GM19372 (cell line): ENCODE measurements around the gene SRRM2.

Experiments
- ATAC-seq: cut with Tn5 transposase; IDR thresholded peaks from one replicate; pipeline ENCODE4 v1.9.1; 2021; ENCODE audit warnings: mild to moderate bottlenecking, low read depth, moderate library complexity; ENCODE audit not compliant: unreplicated experiment

Gene SRRM2

DNA sequence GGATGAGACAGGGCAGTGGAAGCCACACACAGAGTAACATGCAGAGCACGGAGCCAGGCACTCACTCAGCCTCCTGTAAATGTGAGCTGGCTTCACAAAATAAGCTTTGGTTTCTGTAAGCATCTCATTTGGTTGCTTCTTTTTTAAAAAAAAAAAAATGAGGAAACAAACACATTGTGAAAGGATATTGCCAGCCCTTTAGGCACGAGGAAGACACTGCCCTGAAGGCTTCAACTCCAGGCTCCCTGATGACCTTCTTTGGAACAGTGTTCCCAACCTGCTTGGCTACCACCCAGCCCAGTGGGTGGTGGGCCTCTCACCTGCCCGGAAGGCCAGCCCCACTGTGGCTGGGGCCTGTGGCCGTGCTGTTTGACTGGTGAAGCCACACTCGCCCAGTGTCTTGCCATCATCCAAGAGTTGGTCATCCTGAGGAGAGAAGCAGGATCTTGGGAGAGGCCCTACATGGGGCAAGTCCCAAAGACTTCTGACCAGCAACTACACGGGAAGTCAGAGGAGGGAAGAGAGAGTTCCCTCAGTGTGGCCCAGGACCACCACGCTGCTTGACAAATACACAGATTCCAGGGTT is 22.8 kb downstream of the SRRM2 start:
- ATAC-seq, result no peak

DNA sequence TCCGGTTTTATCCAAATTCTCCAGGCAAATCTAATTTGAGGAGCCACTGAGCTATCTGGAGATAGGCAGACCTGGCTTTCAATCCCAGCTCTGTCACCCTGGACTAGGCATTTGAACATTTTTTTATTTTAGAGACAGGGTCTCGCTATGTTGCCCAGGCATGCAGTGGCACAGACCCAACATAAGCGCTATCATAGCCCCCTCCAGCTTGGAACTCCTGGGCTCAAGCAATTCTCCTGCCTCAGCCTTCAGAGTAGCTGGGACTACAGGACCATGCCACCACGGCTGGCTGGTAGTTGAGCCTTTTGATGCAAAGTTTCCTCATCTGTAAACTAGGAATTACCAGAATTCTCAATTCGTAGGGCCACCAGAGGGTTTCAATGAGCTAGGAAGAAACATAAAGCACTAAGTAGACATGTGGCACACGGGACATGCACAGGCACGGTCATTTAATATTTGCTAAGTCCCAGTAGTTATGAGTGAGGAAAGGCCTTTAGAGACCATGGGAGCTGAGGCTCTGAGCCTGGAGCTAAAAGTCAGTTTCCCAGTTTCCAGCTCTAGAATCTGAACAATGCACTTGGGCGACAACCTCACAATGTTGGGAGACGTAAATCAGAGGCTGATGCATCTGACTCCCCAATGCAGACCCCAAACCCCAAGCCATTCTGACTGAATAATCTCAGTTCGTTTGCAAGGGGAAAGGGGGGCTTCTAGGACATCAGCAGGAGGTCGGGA is 23.5 kb downstream of the SRRM2 start:
- ATAC-seq, result no peak

DNA sequence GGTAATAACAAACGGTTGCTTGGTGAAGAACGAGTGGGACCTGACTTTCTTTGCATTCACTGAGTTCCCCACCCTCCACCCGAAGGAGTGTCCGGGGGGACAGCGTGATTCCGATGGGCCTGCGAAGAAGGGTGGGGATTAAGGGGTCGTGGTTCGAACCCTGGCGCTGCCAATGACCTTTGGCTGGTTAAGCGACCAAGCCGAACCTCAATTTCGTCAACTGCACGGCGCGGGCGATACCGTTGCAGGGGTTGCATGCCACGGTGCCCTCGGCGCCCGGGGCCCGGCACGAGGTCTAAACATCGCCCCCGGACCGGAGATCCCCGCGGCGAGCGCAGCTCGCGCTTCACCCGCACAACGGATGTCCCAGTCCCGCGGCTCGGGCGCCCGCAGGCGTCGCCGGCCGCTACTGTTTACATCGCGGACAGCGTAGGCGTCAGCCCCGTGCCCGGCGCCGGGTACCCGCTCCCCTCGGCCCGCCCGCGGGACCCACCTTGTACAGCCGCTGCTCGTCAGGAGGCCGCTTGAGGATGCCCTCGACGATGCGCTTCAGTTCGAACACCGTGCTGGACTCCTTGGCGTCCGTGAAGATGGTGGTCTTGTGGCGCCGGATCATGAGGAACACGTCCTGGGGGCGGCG is 24.2 kb downstream of the SRRM2 start:
- peak; percentile 22 for ATAC-seq

DNA sequence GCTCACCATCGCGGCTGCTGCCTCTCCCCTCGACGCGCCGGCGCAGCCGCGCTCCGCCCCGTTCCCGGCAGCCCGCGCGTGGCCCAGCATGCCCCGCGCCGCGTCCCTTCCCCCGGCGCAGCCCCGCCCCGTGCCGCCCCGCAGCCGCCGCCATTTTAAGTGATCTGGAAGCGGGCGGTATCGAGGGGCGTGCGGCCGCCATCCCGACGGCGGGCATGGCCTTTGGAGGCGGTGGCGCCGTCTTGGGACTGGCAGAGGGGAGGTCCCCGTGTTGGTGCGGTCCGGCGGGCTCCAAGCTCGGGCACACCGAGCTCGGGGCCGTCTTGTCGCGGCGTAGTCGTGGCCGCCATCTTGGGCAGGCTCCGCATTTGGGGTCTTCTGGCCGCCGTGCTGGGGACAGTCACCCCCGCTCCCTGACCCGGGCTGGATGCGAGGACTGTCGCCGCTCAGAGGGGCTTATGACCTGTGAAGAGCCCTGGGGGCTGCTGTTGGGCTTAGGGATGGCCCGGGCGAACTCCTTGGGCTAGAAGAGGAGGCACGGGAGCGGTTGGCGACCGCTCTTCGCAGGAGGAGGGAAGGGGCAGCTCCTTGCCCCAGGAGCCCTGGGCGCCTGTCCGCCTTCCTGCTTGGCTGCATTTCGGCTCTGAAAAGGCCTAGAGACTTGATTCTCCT is 24.9 kb downstream of the SRRM2 start, which contains the start of gene ELOB:
TSS of gene ELOB (minus strand) at position 50 of the 672 bp plus-strand sequence. CDS start at position 9, 41 bp downstream.
- ATAC-seq, result peak; percentile 85

DNA sequence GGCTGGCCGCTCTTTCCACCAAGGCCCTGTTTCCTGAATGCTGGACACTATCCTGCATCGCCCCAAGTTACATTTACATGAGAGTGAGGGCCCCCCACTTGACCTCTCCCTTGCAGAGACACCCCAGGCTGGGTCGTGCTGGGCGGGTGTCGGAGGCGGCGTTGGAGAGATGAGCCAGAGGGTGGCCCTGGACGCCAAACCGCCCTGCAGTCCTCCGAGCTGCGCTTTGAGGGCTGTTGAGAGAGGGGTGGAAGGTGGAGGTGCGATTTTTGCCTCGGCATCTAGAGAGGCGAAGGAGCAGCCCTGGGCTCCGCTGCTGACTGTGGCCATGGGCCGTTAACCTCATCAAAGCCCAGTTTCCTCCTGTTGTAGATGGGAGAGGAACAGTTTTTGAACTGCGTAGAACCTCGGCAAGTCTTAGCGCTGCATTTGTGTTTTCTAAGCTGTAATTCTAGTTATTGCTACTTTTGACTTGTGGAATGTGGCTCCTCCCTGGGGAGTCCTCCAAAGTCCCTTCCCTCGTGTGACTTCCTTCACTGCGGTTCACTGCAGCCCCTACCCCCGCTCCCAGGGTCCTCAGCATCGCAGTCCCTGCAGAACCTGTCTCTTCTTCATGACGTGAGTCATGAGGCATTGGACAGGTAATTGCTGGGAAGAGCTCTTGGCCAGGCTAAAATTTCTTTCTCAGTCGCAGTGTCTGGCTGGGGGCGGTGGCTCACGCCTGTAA is 25.6 kb downstream of the SRRM2 start:
- peak; percentile 6 for ATAC-seq

DNA sequence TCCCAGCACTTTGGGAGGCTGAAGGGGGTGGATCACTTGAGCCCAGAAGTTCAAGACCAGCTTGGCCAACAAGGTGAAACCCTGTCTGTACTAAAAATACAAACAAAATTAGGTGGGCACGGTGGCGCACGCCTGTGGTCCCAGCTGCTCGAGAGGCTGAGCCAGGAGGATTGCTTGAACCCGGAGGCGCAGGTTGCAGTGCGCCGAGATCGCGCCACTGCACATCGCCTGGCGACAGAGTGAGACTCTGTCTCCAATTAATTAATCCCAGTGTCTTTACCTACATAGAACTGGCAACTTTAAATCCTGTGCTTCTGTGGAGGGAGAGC is 26.2 kb downstream of the SRRM2 start:
- ATAC-seq, result no peak

DNA sequence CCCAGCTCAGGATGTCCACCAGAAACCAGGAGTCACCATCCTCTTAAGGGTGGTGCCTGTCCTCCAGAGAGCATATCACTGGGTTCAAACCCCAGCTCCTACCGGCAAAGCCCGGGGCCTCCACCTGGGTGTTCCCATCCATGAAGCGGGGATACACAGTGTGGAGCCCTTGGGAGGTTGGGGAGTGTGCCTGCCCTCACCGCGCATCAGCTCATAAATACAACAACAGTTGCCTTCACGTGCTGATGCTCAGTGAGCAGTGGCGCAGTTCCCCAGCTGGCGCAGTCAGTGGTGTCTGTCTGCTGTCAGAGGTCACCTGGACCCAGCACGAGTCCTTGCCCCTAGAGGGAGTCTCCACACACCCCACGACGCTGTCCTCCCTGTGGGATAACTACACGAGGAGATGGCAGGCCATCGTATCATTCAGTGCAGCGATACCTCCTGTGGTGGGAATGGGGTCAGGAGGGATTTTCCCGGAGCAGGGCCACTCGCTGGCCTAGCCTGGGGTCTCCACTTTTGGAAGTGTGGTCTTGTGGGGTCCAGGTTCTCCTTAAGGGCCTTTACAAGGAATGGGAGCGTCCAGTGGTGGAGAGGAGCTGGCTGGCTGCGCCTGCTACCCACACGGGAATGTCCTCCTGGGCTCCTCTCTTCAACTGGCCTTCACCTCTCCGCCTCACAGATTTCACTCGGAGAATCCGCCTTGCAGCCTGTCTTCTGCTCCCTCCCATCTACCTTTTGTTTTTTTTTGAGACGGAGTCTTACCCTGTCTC is 26.9 kb downstream of the SRRM2 start:
- no peak for ATAC-seq

DNA sequence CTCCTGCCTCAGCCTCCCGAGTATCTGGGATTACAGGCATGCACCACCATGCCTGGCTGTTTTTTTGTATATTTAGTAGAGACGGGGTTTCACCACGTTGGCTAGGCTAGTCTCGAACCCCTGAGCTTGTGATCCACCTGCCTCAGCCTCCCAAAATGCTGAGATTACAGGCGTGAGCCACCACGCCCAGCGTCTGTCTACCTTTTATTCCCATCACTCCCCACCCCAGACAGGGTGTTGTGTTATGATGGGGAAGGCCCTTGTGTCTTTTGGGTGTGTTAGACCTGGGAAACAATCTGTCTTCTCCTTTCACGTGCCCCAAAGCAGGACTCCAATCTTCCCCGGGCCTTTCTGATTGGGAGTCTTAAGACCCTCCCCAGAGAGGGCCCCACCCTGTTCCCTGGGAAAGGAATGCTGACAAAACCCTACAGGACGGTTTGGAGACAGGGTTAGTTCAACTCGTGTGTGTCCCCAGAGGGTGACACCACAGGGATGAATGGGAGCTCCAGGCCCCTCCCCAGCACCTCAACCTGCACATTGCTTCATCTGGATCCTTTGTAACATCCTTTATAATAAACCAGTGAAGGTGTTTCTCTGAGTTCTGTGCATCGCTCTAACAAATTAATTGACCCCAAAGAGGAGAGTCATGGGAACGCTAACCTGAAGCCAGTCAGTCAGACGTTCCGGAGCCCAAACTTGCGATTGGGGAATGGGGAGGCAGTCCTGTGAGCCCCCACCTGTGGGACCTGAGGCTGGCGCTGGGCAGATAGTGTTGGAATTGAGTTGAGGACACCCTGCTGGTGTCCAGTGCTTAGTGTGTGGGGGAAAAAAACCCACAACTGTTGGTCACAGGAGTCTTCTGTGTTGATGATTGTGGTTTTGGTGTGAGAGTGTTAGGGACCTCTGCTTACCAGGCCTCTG is 27.8 kb downstream of the SRRM2 start:
- no peak for ATAC-seq

DNA sequence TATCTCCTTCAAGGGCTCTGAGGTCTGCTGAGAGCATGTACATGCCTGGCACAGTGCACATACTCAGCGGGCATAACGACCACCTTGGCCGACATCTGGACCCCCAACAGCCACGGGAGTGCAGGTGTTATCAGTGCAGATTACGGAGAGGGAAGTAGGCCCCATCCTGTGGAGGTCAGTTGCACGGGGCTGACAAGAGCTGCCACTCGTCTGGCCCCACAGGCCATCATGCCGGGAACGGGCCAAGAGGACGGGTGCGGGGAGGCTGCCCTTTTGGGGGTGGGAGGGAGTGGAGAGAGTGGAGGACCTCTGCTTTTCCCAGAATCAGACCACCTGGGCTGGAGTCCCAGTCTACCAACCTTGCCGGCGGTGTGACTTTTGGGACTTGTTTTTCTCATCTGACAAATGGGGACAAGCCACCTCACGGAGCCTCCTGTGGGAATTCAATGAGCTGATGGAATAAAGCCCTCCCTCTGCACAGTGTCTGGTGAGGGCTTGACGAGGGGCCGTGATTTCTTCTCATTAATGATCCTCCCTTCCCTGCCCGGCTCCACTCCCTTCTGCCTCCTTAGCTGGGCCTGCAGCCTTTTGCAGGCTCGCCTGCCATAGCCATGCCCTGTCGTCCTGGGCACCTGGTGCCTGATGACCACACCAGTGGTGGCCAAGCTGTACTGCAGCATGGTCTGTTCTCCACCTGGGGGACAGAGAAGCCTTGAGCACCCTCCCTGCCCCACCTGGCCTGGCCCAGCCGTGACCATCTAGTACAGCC is 30.3 kb downstream of the SRRM2 start:
- no peak for ATAC-seq

DNA sequence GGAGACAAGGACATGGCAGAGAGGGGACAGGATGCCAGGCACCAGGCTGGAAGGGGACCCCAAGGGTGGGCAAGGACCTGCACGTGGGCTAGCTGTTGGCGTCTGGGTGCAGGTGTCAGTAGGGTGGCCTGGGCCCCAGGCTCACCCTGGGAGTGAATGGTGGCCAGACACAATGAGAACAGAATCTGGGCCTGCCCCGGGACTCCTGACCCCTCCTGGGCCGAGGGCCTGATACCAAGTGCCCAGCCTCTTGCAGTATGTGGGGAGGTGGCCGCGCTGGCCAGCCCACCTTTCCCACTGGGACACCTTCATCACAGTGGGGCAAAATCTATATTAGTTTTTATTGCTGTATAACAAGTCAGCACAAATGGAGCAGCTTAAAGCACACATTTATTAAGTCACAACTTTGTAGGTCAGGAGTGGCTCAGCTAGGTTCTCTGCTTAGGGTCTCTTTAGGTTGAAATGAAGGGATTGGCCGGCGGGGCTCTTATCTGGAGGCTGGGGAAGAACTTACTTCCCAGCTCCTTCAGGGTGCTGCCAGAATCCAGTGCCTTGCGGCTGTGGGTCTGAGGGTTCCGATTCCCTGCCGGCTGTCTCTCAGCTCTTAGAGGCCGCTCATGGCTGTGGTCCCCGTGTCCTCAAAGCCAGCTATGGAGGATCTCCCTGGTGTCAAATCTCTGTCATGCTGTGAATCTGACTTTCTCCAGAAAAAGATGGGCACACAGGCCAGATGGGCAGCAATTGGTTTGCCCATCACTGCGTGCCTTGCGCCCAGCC is 31.3 kb downstream of the SRRM2 start:
- no peak for ATAC-seq

DNA sequence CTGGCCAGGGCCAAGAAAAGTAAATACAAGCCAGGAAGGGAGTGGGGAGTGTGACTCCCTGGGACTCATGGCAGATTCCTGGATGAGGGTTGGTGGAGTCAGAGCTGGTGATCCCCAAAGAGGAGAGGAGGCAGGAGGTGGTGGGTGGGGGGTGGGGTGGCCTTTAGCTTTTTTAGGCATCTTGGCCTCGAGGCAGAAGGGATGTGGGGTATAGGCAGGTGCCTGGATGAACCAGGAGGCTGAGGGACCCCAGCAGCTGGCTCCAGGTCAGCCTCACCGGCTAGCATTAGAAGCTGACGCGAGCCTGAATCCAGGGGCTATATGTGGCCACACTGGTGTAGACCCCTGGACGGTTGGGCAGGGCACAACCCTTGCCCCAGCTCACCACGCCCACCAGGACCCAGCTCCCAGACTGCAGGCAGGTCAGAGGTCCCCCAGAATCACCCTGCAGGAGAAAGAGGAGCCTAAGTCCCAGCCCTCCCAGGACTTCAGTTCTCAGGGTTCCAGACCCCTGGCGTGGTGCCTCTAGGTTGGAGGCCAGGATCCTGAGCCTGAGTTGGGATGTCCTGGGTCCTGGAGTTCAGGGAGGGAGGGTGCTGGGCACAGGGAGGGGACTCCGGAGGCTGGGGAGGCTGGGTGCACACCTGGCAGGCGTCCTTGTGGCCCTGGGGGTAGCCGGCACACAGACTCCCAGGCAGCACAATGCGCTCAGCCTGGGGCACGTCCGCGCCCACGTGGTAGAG is 32.1 kb downstream of the SRRM2 start:
- no peak for ATAC-seq

DNA sequence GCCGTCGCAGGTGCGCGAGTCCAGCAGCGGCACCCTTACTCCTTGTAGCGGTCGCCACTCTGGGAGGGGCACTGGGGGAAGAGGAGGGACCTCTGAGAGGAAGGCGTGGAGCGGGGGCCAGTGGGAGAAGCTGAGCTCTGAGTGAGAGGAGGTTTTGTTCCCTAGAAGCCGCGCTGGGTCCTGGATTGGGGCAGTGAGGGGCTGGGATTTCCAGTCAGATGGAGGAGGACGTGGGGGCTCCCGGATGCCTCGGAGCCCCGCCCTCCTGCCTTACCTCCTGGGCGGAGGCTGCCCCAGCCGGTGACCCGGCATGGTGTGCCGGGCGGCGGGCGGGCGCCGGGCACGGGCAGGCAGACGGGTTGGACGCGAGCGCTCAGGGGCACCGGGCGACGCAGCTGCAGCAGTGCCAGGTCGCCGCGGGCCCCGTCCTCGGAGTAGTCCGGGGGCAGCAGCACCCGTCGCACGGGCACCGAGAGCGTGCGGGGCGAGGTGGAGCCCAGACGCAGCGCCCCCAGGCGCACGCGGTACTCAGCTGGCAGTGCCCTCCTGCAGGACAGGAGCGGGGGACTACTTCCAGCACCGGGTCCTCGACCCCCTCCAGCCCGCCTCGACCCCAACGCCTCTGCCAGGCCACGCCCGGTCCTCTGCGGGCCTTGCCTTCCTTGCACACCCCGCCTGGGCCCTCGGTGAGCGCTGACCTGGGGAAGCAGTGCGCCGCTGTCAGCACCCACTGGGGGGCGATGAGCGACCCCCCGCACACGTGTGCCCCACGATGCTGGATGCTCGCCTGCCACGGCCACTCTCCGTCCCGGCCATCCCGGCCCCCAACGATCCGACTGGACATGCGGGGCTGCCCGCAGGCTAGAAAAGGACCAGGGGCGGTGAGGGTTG is 32.9 kb downstream of the SRRM2 start:
- no peak for ATAC-seq

DNA sequence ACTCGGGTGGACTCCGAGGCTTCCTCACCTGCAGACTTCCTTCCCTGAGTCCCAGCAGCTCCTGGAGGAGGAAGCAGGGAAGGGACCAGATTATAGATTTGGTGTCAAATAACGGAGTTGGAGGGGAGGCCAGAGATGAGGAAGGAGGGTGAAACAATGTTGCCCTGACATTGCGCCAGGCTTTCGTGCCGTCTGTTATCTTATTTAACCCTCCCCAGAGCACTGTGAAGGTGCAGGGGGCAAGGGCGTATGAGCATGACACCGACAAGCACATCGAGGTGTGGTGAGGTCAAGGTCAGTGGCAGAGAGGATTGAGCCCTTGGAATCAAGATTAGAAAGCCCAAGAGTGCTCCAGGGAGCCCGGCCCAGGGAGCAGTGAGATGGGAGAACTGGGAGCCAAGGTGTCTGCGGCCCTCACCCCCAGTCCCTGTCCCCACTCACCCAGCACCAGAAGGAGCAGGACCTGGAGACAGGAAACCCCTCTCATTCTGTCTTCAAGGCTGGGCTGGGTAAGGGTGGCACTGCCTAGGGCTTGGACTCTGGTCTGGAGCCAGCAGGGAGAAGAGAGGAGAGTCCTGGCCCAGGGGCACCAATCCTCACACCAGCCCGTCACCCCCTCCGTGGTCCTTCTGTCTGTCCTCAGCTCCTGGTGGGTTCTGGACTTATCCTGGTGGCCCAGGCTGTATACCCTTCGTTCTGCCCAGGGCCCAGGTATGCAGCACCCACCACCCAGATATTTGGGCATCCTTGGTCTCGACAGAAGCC is 33.8 kb downstream of the SRRM2 start:
- ATAC-seq, result no peak

DNA sequence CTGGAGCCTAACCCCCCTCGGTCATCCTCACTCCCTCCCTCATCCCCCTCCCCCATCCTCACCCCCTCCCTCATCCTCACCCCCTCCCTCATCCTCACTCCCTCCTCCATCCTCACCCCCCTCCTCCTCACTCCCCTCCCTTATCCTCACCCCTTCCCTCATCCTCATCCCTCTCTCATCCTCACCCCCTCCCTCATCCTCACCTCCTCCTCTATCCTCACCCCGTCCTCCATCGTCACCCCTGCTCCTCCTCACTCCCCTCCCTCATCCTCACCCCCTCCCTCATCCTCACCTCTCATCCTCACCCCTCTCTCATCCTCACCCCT is 34.4 kb downstream of the SRRM2 start:
- ATAC-seq, result no peak

DNA sequence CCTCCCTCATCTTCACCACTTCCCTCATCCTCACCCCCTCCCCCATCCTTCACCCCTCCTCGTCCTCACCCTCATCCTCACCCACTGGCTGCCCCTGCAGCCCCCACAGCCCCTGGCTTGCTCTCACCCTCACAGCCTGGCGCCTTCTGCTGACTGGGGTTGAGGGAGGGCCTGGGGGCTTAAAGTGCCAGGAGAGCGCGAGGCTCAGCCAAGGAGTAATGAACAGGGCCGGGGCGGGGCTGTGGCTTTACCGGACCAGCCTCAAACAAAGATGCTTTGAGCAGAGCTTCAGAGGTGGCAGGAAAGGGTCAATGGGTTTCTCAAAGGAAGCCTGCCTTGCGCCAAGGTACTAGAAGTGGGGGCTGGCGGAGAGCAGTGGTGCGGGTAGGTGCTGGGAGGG is 35.0 kb downstream of the SRRM2 start, which contains the start of gene PRSS33:
TSS of gene PRSS33 (minus strand) at position 155 of the 400 bp plus-strand sequence. CDS start 1,013 bp downstream, outside the sequence.
- ATAC-seq, result no peak
